ENCODE data around the gene RUNX1. TPM values are rescaled to one million over a fixed set of nuclear protein-coding genes. Genes with fewer than 3 reads are reported as not detected.

The RUNX1 gene
- total and polyA plus RNA-seq, 2 donors (not counting 3 experiments of a cell fraction or from before 2014, with no cell fraction given): 4.6 to 17.9 TPM

GRCh38 chr21:35051287-35051818 is 2.3 kb upstream of the RUNX1 start:
- intact Hi-C loops (cut with micrococcal nuclease): loop anchor here (1.0 to 5.0 kb wide), 9 partner anchors 181 to 977 kb away; no protein-coding TSS in a partner anchor
- no peaks in the 10 kb centered on the region for H3K79me2 ChIP-seq (ENCODE audit: control insufficient read depth, insufficient read depth, low read length)
- FAIRE-seq: peak; percentile 75
- CTCF ChIA-PET: interaction anchor here (0.6 to 4.2 kb wide), 20 partner anchors 13 to 788 kb away, joined by 3 to 47 read pairs (median 4); no protein-coding TSS in a partner anchor
- H2AFZ ChIP-seq (ENCODE audit: low read depth, low read length): peak overlapping the region; percentile 16
- DNase-seq (ENCODE audit: low read depth, low spot score): peak; percentile 72
- no peak overlapping the region for H3K4me3 ChIP-seq (replicated peaks in 1 of 3; ENCODE audit: insufficient read depth in 1 of 3, low read depth in 1 of 3, low read length in 3 of 3)
- H3K27me3 ChIP-seq (ENCODE audit: control insufficient read depth in 2 of 2, insufficient read depth in 2 of 2, low read length in 2 of 2): no peaks in the 10 kb centered on the region
- no peaks in the 10 kb centered on the region for H3K9me1 ChIP-seq (replicated peaks; ENCODE audit: control insufficient read depth, extremely low read depth, insufficient read depth, low read length)
- H3K4me2 ChIP-seq (ENCODE audit: insufficient read depth, low read length): no peak overlapping the region
- POLR2A ChIA-PET: no interaction called here
- H3K36me3 ChIP-seq (ENCODE audit: control insufficient read depth in 2 of 2, extremely low read depth in 1 of 2, insufficient read depth in 2 of 2, low read length in 2 of 2): no peaks in the 10 kb centered on the region
- H3K27ac ChIP-seq (ENCODE audit: insufficient read depth, low read depth, low read length): no peak overlapping the region
- no TSS peak for BruUV-seq (replicated peaks)
- peaks cover 43% of the 10 kb centered on the region for H3K4me1 ChIP-seq (ENCODE audit: control insufficient read depth, extremely low read depth, insufficient read depth, low read length)
- dilution Hi-C loops (cut with MboI; ENCODE audit: extremely low pct_ligation_motif_present, low sequenced_read_pairs): no loop called here
- H3K9me3 ChIP-seq (replicated peaks; ENCODE audit: control insufficient read depth, insufficient read depth, low read length): no peaks in the 10 kb centered on the region
- peak; percentile 71 to 74 for TF ChIP-seq CTCF (IDR thresholded peaks at IDR 0.05; ENCODE audit: extremely low read depth in 1 of 2, insufficient read depth in 1 of 2, low read depth in 1 of 2, low read length in 2 of 2)
- TF ChIP-seq FOS (IDR thresholded peaks at IDR 0.05; ENCODE audit: borderline replicate concordance, insufficient read depth, low read length): no peak
- H3K9ac ChIP-seq (replicated peaks; ENCODE audit: extremely low read depth, insufficient read depth, low read length): no peak overlapping the region
- no peaks in the 10 kb centered on the region for H4K20me1 ChIP-seq (replicated peaks; ENCODE audit: control insufficient read depth, extremely low read depth, insufficient read depth, low read length)

Data from endothelial cell of umbilical vein (primary cell).